H7 (cell line): ENCODE results near the gene VSNL1. TPM values are rescaled to one million over a fixed set of nuclear protein-coding genes. Genes with fewer than 3 reads are reported as not detected.
A peak's percentile ranks its signal among the peaks of the same experiment; 100 is the strongest.

Experiments used
- DNase-seq: peaks from one replicate; pipeline ENCODE4 v3.0.0; 2012
- H3K27me3 ChIP-seq: 2 replicates; pipeline ENCODE4 v1.6.0; 2011; ENCODE audit warnings: mild to moderate bottlenecking, low read length; ENCODE audit not compliant: control insufficient read depth, insufficient read depth
- H3K36me3 ChIP-seq: replicated peaks from 2 replicates; pipeline ENCODE4 v1.5.1; 2011; ENCODE audit warnings: low read length; ENCODE audit not compliant: control insufficient read depth, insufficient read depth
- H3K4me3 ChIP-seq: 2 replicates; pipeline ENCODE4 v1.5.1; 2011; ENCODE audit warnings: low read depth, mild to moderate bottlenecking, control low read depth, low read length, moderate library complexity; ENCODE audit not compliant: insufficient read depth
- total RNA-seq: library from RNA; depleted of rRNA; stranded (reverse); fragments of >200 nt; shearing (Covaris generic); gene quantifications from 2 replicates; pipeline ENCODE4 v1.2.3, GENCODE V29; 2014

The VSNL1 gene
- total RNA-seq, 1 experiment from 2014 or later: 34.8 TPM

- H3K4me3 ChIP-seq: no peak overlapping the region
- no peaks in the 10 kb centered on the region for H3K27me3 ChIP-seq
- no peaks in the 10 kb centered on the region for H3K36me3 ChIP-seq
- DNase-seq: no peak
These were observed 63.6 kb downstream of the VSNL1 start for GRCh38 chr2:17604050-17604449.

GRCh38 chr2:17605696-17606095, 65.2 kb downstream of the VSNL1 start:
- Histone ChIP-seq H3K36me3 (no peaks in the 10 kb centered on the region), H3K4me3 (no peak overlapping the region), H3K27me3 (no peaks in the 10 kb centered on the region)
- no peak for DNase-seq

GRCh38 chr2:17606851-17607250, 66.4 kb downstream of the VSNL1 start:
- no peaks in the 10 kb centered on the region for H3K27me3 ChIP-seq
- H3K36me3 ChIP-seq: no peaks in the 10 kb centered on the region; the same call in 1 of the 2 replicates
- no peak overlapping the region for H3K4me3 ChIP-seq
- no peak for DNase-seq

GRCh38 chr2:17607379-17607778, 66.9 kb downstream of the VSNL1 start:
- Histone ChIP-seq H3K4me3 (no peak overlapping the region), H3K36me3 (no peaks in the 10 kb centered on the region; the same call in 1 of the 2 replicates), H3K27me3 (no peaks in the 10 kb centered on the region)
- no peak for DNase-seq

- no peak for DNase-seq
- Histone ChIP-seq H3K4me3 (no peak overlapping the region), H3K27me3 (no peaks in the 10 kb centered on the region), H3K36me3 (no peaks in the 10 kb centered on the region; the same call in 1 of the 2 replicates)
These were observed 67.8 kb downstream of the VSNL1 start for GRCh38 chr2:17608251-17608650.

GRCh38 chr2:17610521-17610920, 70.0 kb downstream of the VSNL1 start:
- Histone ChIP-seq H3K36me3 (no peaks in the 10 kb centered on the region; the same call in 1 of the 2 replicates), H3K27me3 (no peaks in the 10 kb centered on the region), H3K4me3 (no peak overlapping the region)
- DNase-seq: no peak

GRCh38 chr2:17611036-17611435, 70.5 kb downstream of the VSNL1 start:
- Histone ChIP-seq H3K27me3 (no peaks in the 10 kb centered on the region), H3K4me3 (no peak overlapping the region), H3K36me3 (no peaks in the 10 kb centered on the region; the same call in 1 of the 2 replicates)
- DNase-seq: no peak

GRCh38 chr2:17614174-17614930, 73.9 kb downstream of the VSNL1 start:
- no peak for DNase-seq

GRCh38 chr2:17615147-17615546, 74.7 kb downstream of the VSNL1 start:
- no peak for DNase-seq
- Histone ChIP-seq H3K36me3 (no peaks in the 10 kb centered on the region; the same call in 1 of the 2 replicates), H3K4me3 (no peak overlapping the region), H3K27me3 (no peaks in the 10 kb centered on the region)

More at GRCh38 chr2:17614174-17614930, 73.9 kb downstream of the VSNL1 start:
- H3K4me3 ChIP-seq: no peak overlapping the region
- no peaks in the 10 kb centered on the region for H3K27me3 ChIP-seq
- no peaks in the 10 kb centered on the region; the same call in 1 of the 2 replicates for H3K36me3 ChIP-seq

GRCh38 chr2:17615728-17616351, 75.3 kb downstream of the VSNL1 start:
- Histone ChIP-seq H3K27me3 (no peaks in the 10 kb centered on the region), H3K4me3 (no peak overlapping the region), H3K36me3 (no peaks in the 10 kb centered on the region; the same call in 1 of the 2 replicates)
- no peak for DNase-seq

GRCh38 chr2:17616405-17616804, 75.9 kb downstream of the VSNL1 start:
- DNase-seq: no peak
- Histone ChIP-seq H3K27me3 (no peaks in the 10 kb centered on the region), H3K36me3 (no peaks in the 10 kb centered on the region), H3K4me3 (no peak overlapping the region)

- no peak for DNase-seq
These were observed 77.0 kb downstream of the VSNL1 start for GRCh38 chr2:17617516-17617915.

GRCh38 chr2:17617955-17618354, 77.5 kb downstream of the VSNL1 start:
- H3K4me3 ChIP-seq: no peak overlapping the region
- no peak for DNase-seq
- no peaks in the 10 kb centered on the region for H3K36me3 ChIP-seq
- H3K27me3 ChIP-seq: no peaks in the 10 kb centered on the region

More at GRCh38 chr2:17617516-17617915, 77.0 kb downstream of the VSNL1 start:
- Histone ChIP-seq H3K27me3 (no peaks in the 10 kb centered on the region), H3K4me3 (no peak overlapping the region), H3K36me3 (no peaks in the 10 kb centered on the region)

GRCh38 chr2:17620280-17620679, 79.8 kb downstream of the VSNL1 start:
- Histone ChIP-seq H3K4me3 (no peak overlapping the region), H3K27me3 (no peaks in the 10 kb centered on the region)
- DNase-seq: peak; percentile 54

GRCh38 chr2:17620841-17621240, 80.3 kb downstream of the VSNL1 start:
- Histone ChIP-seq H3K36me3 (no peaks in the 10 kb centered on the region), H3K27me3 (no peaks in the 10 kb centered on the region), H3K4me3 (no peak overlapping the region)
- no peak for DNase-seq

More at GRCh38 chr2:17620280-17620679, 79.8 kb downstream of the VSNL1 start:
- no peaks in the 10 kb centered on the region for H3K36me3 ChIP-seq
